HepG2 (cell line): Measurements from ENCODE around the gene CENPK. TPM values are rescaled to one million over a fixed set of nuclear protein-coding genes. Genes with fewer than 3 reads are reported as not detected.

Experiments
- ATAC-seq: fragments of 200-7000 bp; cut with Tn5 transposase; 3 replicates; pipeline ENCODE4 v1.9.1; 2020; ENCODE audit warnings: mild to moderate bottlenecking, moderate library complexity
- BruUV-seq: library from RNA; stranded (reverse); fragments of 400-500 nt; replicated peaks from 2 replicates; lab custom pipeline; 2021; lab: Mats Ljungman, UMichigan
- CTCF ChIA-PET: fragments of 300-600 bp; formaldehyde crosslinking; extraction: SDS; loops from one replicate; lab custom pipeline; 2021; ENCODE audit warnings: low total read pairs, inconsistent platforms, low intra/inter-chr PET ratio; lab: Yijun Ruan, JAX
- POLR2A ChIA-PET: fragments of 350-600 bp; sonication (Branson Sonifier 250); formaldehyde crosslinking; loops from one replicate; lab custom pipeline; 2020; ENCODE audit warnings: antibody characterized with exemption, inconsistent platforms; lab: Yijun Ruan, JAX
- DNase-seq: peaks from one replicate; pipeline ENCODE4 v3.0.0-alpha.2; 2015; ENCODE audit warnings: low spot score
- FAIRE-seq: peaks from 3 replicates; lab custom pipeline; 2011; peaks lifted over from hg19 to GRCh38; lab: Jason Lieb, UNC
- H2AFZ ChIP-seq: one replicate; pipeline ENCODE4 v1.6.1; 2011; ENCODE audit warnings: low read length, inconsistent platforms
- H3K27ac ChIP-seq: fragments of 300-600 bp; 3 replicates; pipeline ENCODE4 v1.8.0; 2011; ENCODE audit warnings: mixed run types, mild to moderate bottlenecking, mixed read lengths, low read length, inconsistent platforms; ENCODE audit not compliant: insufficient read depth; ENCODE audit errors: extremely low read length
- H3K27me3 ChIP-seq, 2 experiments: fragments of 200-600 bp in 1 of 2; 2 replicates in 1 of 2; 3 replicates in 1 of 2; pipeline versions ENCODE4 v1.6.0 to v1.8.0; 2011; ENCODE audit warnings: low read length in 2 of 2, mild to moderate bottlenecking in 2 of 2, moderate library complexity in 2 of 2, inconsistent platforms in 1 of 2; ENCODE audit not compliant: insufficient read depth in 2 of 2, control insufficient read depth in 1 of 2
- H3K36me3 ChIP-seq, 2 experiments: fragments of 200-600 bp in 1 of 2; replicated peaks in 1 of 2; 2 replicates in 1 of 2; 3 replicates in 1 of 2; pipeline versions ENCODE4 v1.5.1 to v1.8.0; 2011; ENCODE audit warnings: low read length in 2 of 2, inconsistent platforms in 1 of 2; ENCODE audit not compliant: insufficient read depth in 2 of 2, control insufficient read depth in 1 of 2
- H3K4me1 ChIP-seq: 2 replicates; pipeline ENCODE4 v1.5.1; 2012; ENCODE audit warnings: low read length, inconsistent platforms; ENCODE audit not compliant: insufficient read depth
- H3K4me2 ChIP-seq: 2 replicates; pipeline ENCODE4 v1.6.0; 2011; ENCODE audit warnings: low read depth, low read length, inconsistent platforms
- H3K4me3 ChIP-seq, 3 experiments: fragments of 200-600 bp in 1 of 3; sonication (generic), shearing (Covaris generic) in 1 of 3; replicated peaks in 1 of 3; 2 replicates each; pipeline ENCODE4 v1.5.1; 2011 to 2016; ENCODE audit warnings: low read length in 3 of 3, inconsistent platforms in 2 of 3, low read depth in 2 of 3, mild to moderate bottlenecking in 2 of 3, control low read depth in 1 of 3, mixed read lengths in 1 of 3; ENCODE audit not compliant: insufficient read depth in 1 of 3
- H3K79me2 ChIP-seq: one replicate; pipeline ENCODE4 v1.6.1; 2011; ENCODE audit warnings: low read length, inconsistent platforms; ENCODE audit not compliant: insufficient read depth
- H3K9ac ChIP-seq: 2 replicates; pipeline ENCODE4 v1.6.0; 2011; ENCODE audit warnings: mild to moderate bottlenecking, low read depth, low read length, inconsistent platforms; ENCODE audit not compliant: insufficient read depth
- H3K9me3 ChIP-seq: 2 replicates; pipeline ENCODE4 v1.5.1; 2012; ENCODE audit warnings: mild to moderate bottlenecking, low read length
- H4K20me1 ChIP-seq: 2 replicates; pipeline ENCODE4 v1.6.0; 2011; ENCODE audit warnings: inconsistent platforms, mild to moderate bottlenecking, low read length, moderate library complexity; ENCODE audit not compliant: insufficient read depth
- ATM ChIP-seq: fragments of 450-650 bp; IDR thresholded peaks from 2 replicates; pipeline ENCODE4 v1.7.1; 2017; ENCODE audit warnings: mild to moderate bottlenecking, borderline replicate concordance
- FOSL2 ChIP-seq: sonication (generic); formaldehyde crosslinking; IDR thresholded peaks from 2 replicates; pipeline ENCODE4 v1.4.0; 2020; ENCODE audit warnings: missing genetic modification reagents
- HNF1B ChIP-seq: sonication (generic); formaldehyde crosslinking; IDR thresholded peaks from 2 replicates; pipeline ENCODE4 v1.5.1; 2020; ENCODE audit warnings: mild to moderate bottlenecking, moderate library complexity, missing genetic modification reagents
- HNF4G ChIP-seq, 2 experiments: sonication (generic) in 1 of 2; formaldehyde crosslinking in 1 of 2; IDR thresholded peaks; 2 replicates each; pipeline versions ENCODE4 v1.4.0 to v1.6.1; 2011 to 2020; ENCODE audit warnings: borderline replicate concordance in 2 of 2, low read depth in 2 of 2, mild to moderate bottlenecking in 2 of 2, low read length in 1 of 2, missing genetic modification reagents in 1 of 2, moderate library complexity in 1 of 2
- HNRNPH1 ChIP-seq: fragments of 200-400 bp; formaldehyde crosslinking; optimal IDR thresholded peaks from 2 replicates; pipeline ENCODE3; 2017; ENCODE audit warnings: mild to moderate bottlenecking, low read depth, low read length
- NFE2L1 ChIP-seq: sonication (generic); formaldehyde crosslinking; IDR thresholded peaks from 2 replicates; pipeline ENCODE4 v1.4.0; 2020; ENCODE audit warnings: missing genetic modification reagents, mild to moderate bottlenecking, borderline replicate concordance
- ZNF101 ChIP-seq: sonication (generic); formaldehyde crosslinking; IDR thresholded peaks from 2 replicates; pipeline ENCODE4 v1.4.0; 2020; ENCODE audit warnings: mild to moderate bottlenecking, low read depth, missing genetic modification reagents, borderline replicate concordance
- ZNF646 ChIP-seq: sonication (generic); formaldehyde crosslinking; IDR thresholded peaks from 2 replicates; pipeline ENCODE4 v1.9.0; 2021; ENCODE audit warnings: mild to moderate bottlenecking, missing genetic modification reagents
- ZNF782 ChIP-seq: sonication (generic); formaldehyde crosslinking; IDR thresholded peaks from 2 replicates; pipeline ENCODE4 v1.4.0; 2020; ENCODE audit warnings: missing genetic modification reagents, mild to moderate bottlenecking, borderline replicate concordance
- WGBS: methylation state at CpG from one replicate; pipeline ENCODE4 v1.1.6; 2017; ENCODE audit warnings: low lambda C conversion rate; 5-methylcytosine and 5-hydroxymethylcytosine counted together
- in situ Hi-C: cut with HindIII; loops from 2 replicates; pipeline ENCODE4 v1.10.0; 2017; ENCODE audit warnings: low pct_unique_long_range_greater_than_20kb; ENCODE audit not compliant: extremely low pct_ligation_motif_present
- intact Hi-C: fragments of 100-400 bp; cut with micrococcal nuclease; formaldehyde crosslinking; loops from one replicate; pipeline ENCODE4 v1.10.0; 2022; ENCODE audit not compliant: unreplicated experiment
- polyA plus RNA-seq, 8 experiments: library from polyadenylated mRNA; depleted of rRNA in 3 of 8; stranded (reverse) in 7 of 8; unstranded in 1 of 8; fragments of >200 nt; fragmentation: Illumina TruSeq in 4 of 8; extraction: Trizol in 4 of 8; gene quantifications; 2 replicates each; pipeline versions ENCODE4 v1.2.1 to v1.2.3, GENCODE V29; 2011 to 2016; ENCODE audit warnings: low read depth in 4 of 8, missing spikeins in 1 of 8, mixed read lengths in 1 of 8; ENCODE audit not compliant: insufficient read depth in 1 of 8
- total RNA-seq, 5 experiments: library from RNA; depleted of rRNA; stranded (reverse); fragments of >200 nt; fragmentation: Illumina TruSeq; extraction: Trizol; gene quantifications; 2 replicates each; pipeline ENCODE4 v1.2.3, GENCODE V29; 2016; ENCODE audit warnings: low read depth in 1 of 5

CENPK gene
- total and polyA plus RNA-seq, 2 of the 13 experiments (the other 11 are each of a cell fraction or from before 2014, with no cell fraction given), result 14.3 to 54.4 TPM

- FAIRE-seq, result no peak
- peaks cover 1 to 13% of the 10 kb centered on the region in 2 experiments; a peak in 2 of 5 replicates for H3K36me3 ChIP-seq
- H3K4me3 ChIP-seq, result no peak overlapping the region
- WGBS, result 98% methylated on average over 6 of the region's 6 CpGs
- TF ChIP-seq HNF1B (CRISPR knock-in tag) (no peak), ZNF782 (no peak), ATM (no peak)
- no peak overlapping the region for H3K9ac ChIP-seq
- no TSS peak for BruUV-seq
- H3K4me1 ChIP-seq, result no peaks in the 10 kb centered on the region
- H4K20me1 ChIP-seq, result no peaks in the 10 kb centered on the region
- in situ Hi-C loops, result no loop called here
- H3K27me3 ChIP-seq, result no peaks in the 10 kb centered on the region
- no peak overlapping the region for H3K27ac ChIP-seq
- ChIA-PET CTCF (no interaction called here), POLR2A (no interaction called here)
- H2AFZ ChIP-seq, result no peak overlapping the region
- intact Hi-C loops, result no loop called here
- DNase-seq, result no peak
- H3K79me2 ChIP-seq, result no peaks in the 10 kb centered on the region
- H3K4me2 ChIP-seq, result no peak overlapping the region
- ATAC-seq, result no peak
- H3K9me3 ChIP-seq, result no peaks in the 10 kb centered on the region
Measured at GRCh38 chr5:65535529-65535987, 27.4 kb downstream of the CENPK start.

- DNase-seq, result no peak
- Histone ChIP-seq H3K9ac (no peak overlapping the region), H3K36me3 (peaks cover 2% of the 10 kb centered on the region in 2 experiments; a peak in 1 of 5 replicates), H3K9me3 (no peaks in the 10 kb centered on the region), H3K27me3 (no peaks in the 10 kb centered on the region), H2AFZ (no peak overlapping the region), H3K4me1 (no peaks in the 10 kb centered on the region), H3K4me2 (no peak overlapping the region), H4K20me1 (no peaks in the 10 kb centered on the region), H3K27ac (no peak overlapping the region), H3K4me3 (no peak overlapping the region), H3K79me2 (no peaks in the 10 kb centered on the region)
- no TSS peak for BruUV-seq
- intact Hi-C loops (no loop called here), in situ Hi-C loops (no loop called here)
- FAIRE-seq, result no peak
- 28% methylated on average over 1 of the region's 1 CpG for WGBS
- ATAC-seq, result no peak
- CTCF ChIA-PET, result no interaction called here
- POLR2A ChIA-PET, result no interaction called here
- TF ChIP-seq NFE2L1 (CRISPR knock-in tag) (no peak), FOSL2 (CRISPR knock-in tag) (peak; percentile 25; the same call in 1 of the 2 replicates), ZNF646 (CRISPR knock-in tag) (no peak), HNF4G (IDR thresholded peaks at IDR 0.05; ENCODE audit: borderline replicate concordance, low read depth, low read length) (no peak), HNF4G (CRISPR knock-in tag; IDR thresholded peaks at IDR 0.05; ENCODE audit: borderline replicate concordance, low read depth) (no peak), HNRNPH1 (no peak), ZNF101 (CRISPR knock-in tag) (no peak)
Measured at GRCh38 chr5:65530904-65531303, 32.1 kb downstream of the CENPK start.
